GM19455 (cell line): ENCODE results near the gene SPINT3.

Source experiments
- ATAC-seq: cut with Tn5 transposase; IDR thresholded peaks from one replicate; pipeline ENCODE4 v1.9.1; 2021; ENCODE audit not compliant: unreplicated experiment

Gene SPINT3

GRCh38 chr20:45515147-45515913 lies at the start of gene SPINT3:
SPINT3 (minus strand) TSS chr20:45515622; CDS start chr20:45515608, 14 bp downstream.
- no peak for ATAC-seq

- ATAC-seq, result no peak
These were observed 49.4 kb upstream of the SPINT3 start for GRCh38 chr20:45564760-45565276.

GRCh38 chr20:45555198-45555597 lies 39.8 kb upstream of the SPINT3 start:
- no peak for ATAC-seq

- no peak for ATAC-seq
These were observed 37.0 kb upstream of the SPINT3 start for GRCh38 chr20:45552456-45552855.

GRCh38 chr20:45550765-45551164 lies 35.3 kb upstream of the SPINT3 start:
- no peak for ATAC-seq

GRCh38 chr20:45548410-45548809 lies 33.0 kb upstream of the SPINT3 start:
- ATAC-seq, result no peak

GRCh38 chr20:45547206-45547770 lies 31.9 kb upstream of the SPINT3 start, which contains the start of gene EPPIN:
EPPIN (minus strand) TSS chr20:45547401; CDS start chr20:45547357, 44 bp downstream.
- ATAC-seq, result no peak

GRCh38 chr20:45545754-45546453 lies 30.5 kb upstream of the SPINT3 start:
- ATAC-seq, result no peak

GRCh38 chr20:45545351-45545750 lies 29.9 kb upstream of the SPINT3 start:
- no peak for ATAC-seq

- ATAC-seq, result no peak
These were observed 24.0 kb upstream of the SPINT3 start, which contains the start of gene WFDC6 for GRCh38 chr20:45539382-45539781. WFDC6 (minus strand) TSS chr20:45539482; CDS start chr20:45539407, 75 bp downstream.

GRCh38 chr20:45538209-45538799 lies 22.9 kb upstream of the SPINT3 start:
- no peak for ATAC-seq

- no peak for ATAC-seq
These were observed 11.9 kb upstream of the SPINT3 start for GRCh38 chr20:45527294-45527693.

GRCh38 chr20:45523821-45524220 lies 8.4 kb upstream of the SPINT3 start:
- no peak for ATAC-seq

GRCh38 chr20:45518282-45518681 lies 2.9 kb upstream of the SPINT3 start:
- ATAC-seq, result no peak

- ATAC-seq, result no peak
These were observed 5.1 kb downstream of the SPINT3 start for GRCh38 chr20:45510242-45510862.

GRCh38 chr20:45509091-45509490 lies 6.3 kb downstream of the SPINT3 start:
- no peak for ATAC-seq

GRCh38 chr20:45508068-45508886 lies 7.1 kb downstream of the SPINT3 start:
- no peak for ATAC-seq

- ATAC-seq, result no peak
These were observed 8.2 kb downstream of the SPINT3 start for GRCh38 chr20:45507011-45507820.

- ATAC-seq, result no peak
These were observed 9.0 kb downstream of the SPINT3 start for GRCh38 chr20:45506398-45506797.
